ENCODE data around the gene GPR55. TPM values are rescaled to one million over a fixed set of nuclear protein-coding genes. Genes with fewer than 3 reads are reported as not detected.

Gene GPR55
- total and polyA plus RNA-seq, 2 donors (not counting 3 experiments of a cell fraction or from before 2014, with no cell fraction given), result not detected

DNA sequence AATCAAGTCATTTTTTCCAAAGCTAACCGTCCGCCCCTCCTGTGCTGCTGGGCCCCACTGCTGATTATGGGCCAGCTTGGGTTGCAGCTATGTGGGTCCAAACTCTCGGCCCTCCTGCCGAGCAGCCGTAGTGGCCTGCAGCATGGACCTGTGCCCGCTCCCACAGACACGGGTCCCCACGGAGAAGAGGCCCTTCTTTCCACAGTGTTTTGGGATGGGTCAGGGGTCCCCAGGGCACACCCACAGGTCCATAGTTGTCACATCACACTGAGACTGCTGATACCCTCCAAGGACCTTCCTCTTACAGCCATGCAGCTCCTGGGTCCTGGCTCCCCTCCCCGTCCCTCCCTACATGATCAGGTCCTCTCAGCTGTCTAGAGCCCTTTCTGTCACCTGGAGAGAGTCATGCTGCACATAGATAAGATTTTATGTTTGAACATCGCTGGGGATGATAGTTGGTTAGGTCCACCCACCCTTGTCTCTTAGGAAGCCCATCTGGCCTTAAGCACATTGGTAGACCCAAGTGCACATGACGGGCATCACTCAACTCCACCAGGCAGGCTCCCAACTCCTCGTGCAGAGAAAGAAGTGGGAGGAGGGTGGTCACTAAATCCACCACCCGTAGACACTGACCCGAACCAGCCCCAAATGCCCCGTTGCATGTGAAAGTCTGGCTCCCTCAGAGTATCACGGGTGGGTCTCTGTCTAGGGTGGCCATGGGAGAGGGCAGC lies 17.5 kb downstream of the GPR55 start:
- no peak overlapping the region for H2AFZ ChIP-seq (ENCODE audit: low read depth, low read length)
- intact Hi-C loops (cut with micrococcal nuclease) (no loop called here), dilution Hi-C loops (cut with MboI; ENCODE audit: extremely low pct_ligation_motif_present, low sequenced_read_pairs) (no loop called here)
- H3K36me3 ChIP-seq (ENCODE audit: control insufficient read depth in 2 of 2, extremely low read depth in 1 of 2, insufficient read depth in 2 of 2, low read length in 2 of 2), result no peaks in the 10 kb centered on the region
- CTCF ChIA-PET, result no interaction called here
- no peak overlapping the region for H3K27ac ChIP-seq (ENCODE audit: insufficient read depth, low read depth, low read length)
- FAIRE-seq (no peak), DNase-seq (ENCODE audit: low read depth, low spot score) (no peak)
- H3K9ac ChIP-seq (replicated peaks; ENCODE audit: extremely low read depth, insufficient read depth, low read length), result no peak overlapping the region
- no peaks in the 10 kb centered on the region for H3K79me2 ChIP-seq (ENCODE audit: control insufficient read depth, insufficient read depth, low read length)
- H4K20me1 ChIP-seq (replicated peaks; ENCODE audit: control insufficient read depth, extremely low read depth, insufficient read depth, low read length), result no peaks in the 10 kb centered on the region
- no TSS peak for BruUV-seq (replicated peaks)
- H3K9me3 ChIP-seq (replicated peaks; ENCODE audit: control insufficient read depth, insufficient read depth, low read length), result no peaks in the 10 kb centered on the region
- no peaks in the 10 kb centered on the region for H3K27me3 ChIP-seq (ENCODE audit: control insufficient read depth in 2 of 2, insufficient read depth in 2 of 2, low read length in 2 of 2)
- TF ChIP-seq MAX (IDR thresholded peaks at IDR 0.05; ENCODE audit: insufficient read depth, insufficient read length), result no peak
- TF ChIP-seq, protein P1, sequence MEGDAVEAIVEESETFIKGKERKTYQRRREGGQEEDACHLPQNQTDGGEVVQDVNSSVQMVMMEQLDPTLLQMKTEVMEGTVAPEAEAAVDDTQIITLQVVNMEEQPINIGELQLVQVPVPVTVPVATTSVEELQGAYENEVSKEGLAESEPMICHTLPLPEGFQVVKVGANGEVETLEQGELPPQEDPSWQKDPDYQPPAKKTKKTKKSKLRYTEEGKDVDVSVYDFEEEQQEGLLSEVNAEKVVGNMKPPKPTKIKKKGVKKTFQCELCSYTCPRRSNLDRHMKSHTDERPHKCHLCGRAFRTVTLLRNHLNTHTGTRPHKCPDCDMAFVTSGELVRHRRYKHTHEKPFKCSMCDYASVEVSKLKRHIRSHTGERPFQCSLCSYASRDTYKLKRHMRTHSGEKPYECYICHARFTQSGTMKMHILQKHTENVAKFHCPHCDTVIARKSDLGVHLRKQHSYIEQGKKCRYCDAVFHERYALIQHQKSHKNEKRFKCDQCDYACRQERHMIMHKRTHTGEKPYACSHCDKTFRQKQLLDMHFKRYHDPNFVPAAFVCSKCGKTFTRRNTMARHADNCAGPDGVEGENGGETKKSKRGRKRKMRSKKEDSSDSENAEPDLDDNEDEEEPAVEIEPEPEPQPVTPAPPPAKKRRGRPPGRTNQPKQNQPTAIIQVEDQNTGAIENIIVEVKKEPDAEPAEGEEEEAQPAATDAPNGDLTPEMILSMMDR (IDR thresholded peaks at IDR 0.05; ENCODE audit: extremely low read depth in 1 of 2, insufficient read depth in 1 of 2, low read depth in 1 of 2, low read length in 2 of 2), result no peak
- TF ChIP-seq POLR2A (IDR thresholded peaks at IDR 0.05; ENCODE audit: low read depth, low read length), result no peak
- TF ChIP-seq GATA2 (IDR thresholded peaks at IDR 0.05; ENCODE audit: insufficient read depth, insufficient read length, low read depth, low read length), result no peak
- no peak for TF ChIP-seq MYC (IDR thresholded peaks at IDR 0.05; ENCODE audit: low read depth, low read length)
- TF ChIP-seq JUN (IDR thresholded peaks at IDR 0.05; ENCODE audit: borderline replicate concordance, insufficient read depth, insufficient read length, low read depth), result no peak
- no peak for TF ChIP-seq EZH2 (IDR thresholded peaks at IDR 0.05; ENCODE audit: borderline replicate concordance, low read depth, low read length, severe bottlenecking)
- no peak for TF ChIP-seq FOS (IDR thresholded peaks at IDR 0.05; ENCODE audit: borderline replicate concordance, insufficient read depth, low read length)
- TF ChIP-seq POLR2AphosphoS5 (IDR thresholded peaks at IDR 0.05; ENCODE audit: insufficient read depth, low read depth, low read length), result no peak
- no peak overlapping the region for H3K4me2 ChIP-seq (ENCODE audit: insufficient read depth, low read length)
- POLR2A ChIA-PET, result no interaction called here
- no peaks in the 10 kb centered on the region for H3K9me1 ChIP-seq (replicated peaks; ENCODE audit: control insufficient read depth, extremely low read depth, insufficient read depth, low read length)
- H3K4me1 ChIP-seq (ENCODE audit: control insufficient read depth, extremely low read depth, insufficient read depth, low read length), result no peaks in the 10 kb centered on the region
- H3K4me3 ChIP-seq (replicated peaks in 1 of 3; ENCODE audit: insufficient read depth in 1 of 3, low read depth in 1 of 3, low read length in 3 of 3), result no peak overlapping the region

Data from endothelial cell of umbilical vein (primary cell).